Thyroid gland (tissue), 4 donors: ENCODE results near the gene ARHGEF37. TPM values are rescaled to one million over a fixed set of nuclear protein-coding genes. Genes with fewer than 3 reads are reported as not detected.
"Not testable (repeated sequence)": the region's sequence is repeated elsewhere in the genome, so short reads cannot be mapped to it uniquely, and the experiment has no call there.

Source experiments
- DNase-seq, 2 donors: peaks; one replicate each; pipeline ENCODE4 v3.0.0-alpha.2; 2019
- H3K27ac ChIP-seq, 3 donors: fragments of 200-600 bp; sonication (generic); 1 replicate in 2 of 3; 2 replicates in 1 of 3; pipeline ENCODE4 v1.5.1; 2016 to 2019; ENCODE audit warnings: mild to moderate bottlenecking in 1 of 3, moderate library complexity in 1 of 3
- H3K27me3 ChIP-seq: fragments of 200-600 bp; sonication (generic); one replicate; pipeline ENCODE4 v1.5.1; 2019
- H3K36me3 ChIP-seq, 2 donors: fragments of 200-600 bp; sonication (generic); one replicate each; pipeline ENCODE4 v1.5.1; 2016 to 2019
- H3K4me1 ChIP-seq, 2 donors: fragments of 200-600 bp; sonication (generic); one replicate each; pipeline ENCODE4 v1.5.1; 2017 to 2019
- H3K4me3 ChIP-seq, 3 donors: fragments of 200-600 bp; sonication (generic); replicated peaks in 1 of 3; 1 replicate in 2 of 3; 2 replicates in 1 of 3; pipeline ENCODE4 v1.5.1; 2016; ENCODE audit warnings: mild to moderate bottlenecking in 1 of 3
- H3K9me3 ChIP-seq: fragments of 200-600 bp; sonication (generic); one replicate; pipeline ENCODE4 v1.5.1; 2017
- CTCF ChIP-seq, 6 experiments: fragments of 200-600 bp in 3 of 6; fragments of 450-650 bp in 3 of 6; sonication (generic) in 3 of 6; IDR thresholded peaks; one replicate each; pipeline ENCODE4 v1.5.1; 2016 to 2019; ENCODE audit warnings: antibody characterized with exemption in 6 of 6, mild to moderate bottlenecking in 2 of 6, inconsistent platforms in 1 of 6, moderate library complexity in 1 of 6
- POLR2A ChIP-seq, 2 donors: fragments of 450-650 bp; IDR thresholded peaks; one replicate each; pipeline ENCODE4 v1.6.1; 2017; ENCODE audit warnings: antibody characterized with exemption in 2 of 2, mild to moderate bottlenecking in 2 of 2, moderate library complexity in 1 of 2
- WGBS, 2 donors: methylation state at CpG; one replicate each; pipeline ENCODE4 v1.1.5; 2017; 5-methylcytosine and 5-hydroxymethylcytosine counted together
- intact Hi-C: fragments of 100-400 bp; cut with DNase I; formaldehyde crosslinking; loops from one replicate; pipeline ENCODE4 v1.15.1; 2023
- total RNA-seq, 4 donors: library from RNA; depleted of rRNA; stranded (reverse); fragments of >200 nt; gene quantifications; one replicate each; pipeline ENCODE4 v1.2.3, GENCODE V29; 2016

ARHGEF37 gene
- total RNA-seq, 4 donors from 2014 or later = 4.4 to 6.2 (median 5.5) TPM

GRCh38 chr5:149667829-149668330 is 86.6 kb downstream of the ARHGEF37 start:
- no peaks in the 10 kb centered on the region for H3K4me1 ChIP-seq
- no peaks in the 10 kb centered on the region for H3K9me3 ChIP-seq
- H3K27me3 ChIP-seq = no peaks in the 10 kb centered on the region
- no peak for TF ChIP-seq CTCF (IDR thresholded peaks at IDR 0.05)
- TF ChIP-seq POLR2A (IDR thresholded peaks at IDR 0.05) = no peak
- no peak overlapping the region for H3K4me3 ChIP-seq
- no peak overlapping the region for H3K27ac ChIP-seq
- 65 to 69% methylated on average over 6 of the region's 6 CpGs for WGBS, 2 donors
- intact Hi-C loops = no loop called here
- no peak for DNase-seq
- H3K36me3 ChIP-seq = no peaks in the 10 kb centered on the region

- intact Hi-C loops = not testable (repeated sequence)
- WGBS, 2 donors = 53 to 93% methylated on average over 1 to 2 of the region's 3 CpGs
Measured at GRCh38 chr5:149669273-149669672, 88.0 kb downstream of the ARHGEF37 start.

GRCh38 chr5:149671544-149671943 is 90.2 kb downstream of the ARHGEF37 start:
- H3K4me1 ChIP-seq = no peaks in the 10 kb centered on the region
- TF ChIP-seq CTCF (IDR thresholded peaks at IDR 0.05) (no peak), POLR2A (IDR thresholded peaks at IDR 0.05) (no peak)
- H3K4me3 ChIP-seq = no peak overlapping the region
- intact Hi-C loops = no loop called here
- H3K9me3 ChIP-seq = no peaks in the 10 kb centered on the region
- 88 to 94% methylated on average over 5 of the region's 5 CpGs for WGBS, 2 donors
- H3K36me3 ChIP-seq = no peaks in the 10 kb centered on the region
- no peaks in the 10 kb centered on the region for H3K27me3 ChIP-seq
- no peak for DNase-seq
- no peak overlapping the region for H3K27ac ChIP-seq

More at GRCh38 chr5:149669273-149669672, 88.0 kb downstream of the ARHGEF37 start:
- not testable (repeated sequence) for H3K4me3 ChIP-seq, H3K36me3 ChIP-seq, H3K9me3 ChIP-seq, H3K27me3 ChIP-seq, H3K4me1 ChIP-seq, H3K27ac ChIP-seq, DNase-seq

GRCh38 chr5:149672701-149673476 is 91.6 kb downstream of the ARHGEF37 start:
- no peaks in the 10 kb centered on the region for H3K4me1 ChIP-seq
- no peak for DNase-seq
- H3K4me3 ChIP-seq = no peak overlapping the region
- H3K27me3 ChIP-seq = no peaks in the 10 kb centered on the region
- H3K9me3 ChIP-seq = no peaks in the 10 kb centered on the region
- H3K27ac ChIP-seq = no peak overlapping the region
- intact Hi-C loops = no loop called here
- no peaks in the 10 kb centered on the region for H3K36me3 ChIP-seq
- TF ChIP-seq POLR2A (IDR thresholded peaks at IDR 0.05) (no peak), CTCF (IDR thresholded peaks at IDR 0.05) (no peak)
- WGBS, 2 donors = 65 to 69% methylated on average over 7 of the region's 7 CpGs

- Histone ChIP-seq H3K9me3 (no peaks in the 10 kb centered on the region), H3K4me1 (no peaks in the 10 kb centered on the region), H3K27me3 (no peaks in the 10 kb centered on the region), H3K36me3 (no peaks in the 10 kb centered on the region), H3K4me3 (no peak overlapping the region), H3K27ac (no peak overlapping the region)
- DNase-seq = no peak
- no peak for TF ChIP-seq POLR2A (IDR thresholded peaks at IDR 0.05)
- no peak for TF ChIP-seq CTCF (IDR thresholded peaks at IDR 0.05)
- intact Hi-C loops = no loop called here
- WGBS, 2 donors = 48 to 49% methylated on average over 3 of the region's 3 CpGs
Measured at GRCh38 chr5:149674686-149675085, 93.4 kb downstream of the ARHGEF37 start.
